ENCODE data around the gene TBX19.

- TF ChIP-seq CTCF (IDR thresholded peaks at IDR 0.05 in 2 of 3, conservative IDR thresholded peaks at IDR 0.05 in 1 of 3; ENCODE audit: control insufficient read depth in 2 of 3, extremely low read depth in 1 of 3, insufficient read depth in 1 of 3, low read depth in 3 of 3, low read length in 3 of 3) (no peak), POLR2A (IDR thresholded peaks at IDR 0.05; ENCODE audit: low read depth, low read length) (no peak), SMAD5 (IDR thresholded peaks at IDR 0.05; ENCODE audit: low read depth) (no peak), POLR2AphosphoS5 (IDR thresholded peaks at IDR 0.05; ENCODE audit: low read length) (no peak), SUZ12 (IDR thresholded peaks at IDR 0.05; ENCODE audit: unreplicated experiment) (no peak), EZH2 (IDR thresholded peaks at IDR 0.05; ENCODE audit: borderline replicate concordance, control insufficient read depth, low read depth, low read length) (no peak), MXI1 (IDR thresholded peaks at IDR 0.05; ENCODE audit: low read depth, low read length) (no peak), ZNF274 (IDR thresholded peaks at IDR 0.05; ENCODE audit: insufficient read depth, insufficient read length) (no peak), BRCA1 (IDR thresholded peaks at IDR 0.05; ENCODE audit: low read depth, low read length) (no peak), CREB1 (IDR thresholded peaks at IDR 0.05; ENCODE audit: low read depth) (no peak), WRNIP1 (IDR thresholded peaks at IDR 0.05; ENCODE audit: borderline replicate concordance, low read depth, low read length) (no peak), RAD21 (IDR thresholded peaks at IDR 0.05; ENCODE audit: insufficient read depth, low read depth, low read length) (no peak), SP1 (IDR thresholded peaks at IDR 0.05; ENCODE audit: low read depth, low read length) (no peak), SREBF1 (IDR thresholded peaks at IDR 0.05; ENCODE audit: low read length) (no peak)
These were observed 12.7 kb downstream of the TBX19 start for GRCh38 chr1:168293356-168293755.
